GM19238 (cell line): ENCODE data around the gene CLEC14A.

Experiments used
- DNase-seq: peaks from one replicate; pipeline ENCODE4 v3.0.0; 2011; ENCODE audit warnings: low spot score; ENCODE audit not compliant: insufficient read length

Gene CLEC14A

GRCh38 chr14:38255673-38256532 is at the start of gene CLEC14A:
CLEC14A (minus strand) TSS chr14:38256093; CDS start chr14:38256022, 71 bp downstream.
- no peak for DNase-seq

GRCh38 chr14:38302966-38303365 is 47.1 kb upstream of the CLEC14A start:
- no peak for DNase-seq

GRCh38 chr14:38302034-38302433 is 46.1 kb upstream of the CLEC14A start:
- no peak for DNase-seq

GRCh38 chr14:38297681-38298080 is 41.8 kb upstream of the CLEC14A start:
- DNase-seq: no peak

- no peak for DNase-seq
Observed at GRCh38 chr14:38291681-38292467, 36.0 kb upstream of the CLEC14A start.

- no peak for DNase-seq
Observed at GRCh38 chr14:38290601-38291188, 34.8 kb upstream of the CLEC14A start.

GRCh38 chr14:38286452-38286851 is 30.6 kb upstream of the CLEC14A start:
- DNase-seq: no peak

- no peak for DNase-seq
Observed at GRCh38 chr14:38285962-38286361, 30.1 kb upstream of the CLEC14A start.

GRCh38 chr14:38282936-38283335 is 27.0 kb upstream of the CLEC14A start:
- DNase-seq: no peak

GRCh38 chr14:38280081-38280480 is 24.2 kb upstream of the CLEC14A start:
- DNase-seq: no peak

GRCh38 chr14:38279572-38279971 is 23.7 kb upstream of the CLEC14A start:
- no peak for DNase-seq

GRCh38 chr14:38278035-38278434 is 22.1 kb upstream of the CLEC14A start:
- DNase-seq: no peak

- no peak for DNase-seq
Observed at GRCh38 chr14:38262844-38263243, 7.0 kb upstream of the CLEC14A start.

- no peak for DNase-seq
Observed at GRCh38 chr14:38261620-38262019, 5.7 kb upstream of the CLEC14A start.

- no peak for DNase-seq
Observed at GRCh38 chr14:38257507-38257906, 1.6 kb upstream of the CLEC14A start.

GRCh38 chr14:38256533-38256840 is 594 bp upstream of the CLEC14A start:
- no peak for DNase-seq

GRCh38 chr14:38255408-38255672 is 553 bp downstream of the CLEC14A start:
- no peak for DNase-seq

- DNase-seq: no peak
Observed at GRCh38 chr14:38254571-38255407, 1.1 kb downstream of the CLEC14A start.

GRCh38 chr14:38253676-38254075 is 2.2 kb downstream of the CLEC14A start:
- DNase-seq: no peak

- DNase-seq: no peak
Observed at GRCh38 chr14:38252066-38252710, 3.7 kb downstream of the CLEC14A start.

- DNase-seq: no peak
Observed at GRCh38 chr14:38250331-38250730, 5.6 kb downstream of the CLEC14A start.
